HUES6 (cell line): ENCODE results near the gene SKIC2.
"Not testable (repeated sequence)": the region's sequence is repeated elsewhere in the genome, so short reads cannot be mapped to it uniquely, and the experiment has no call there.

Experiments used
- H3K27ac ChIP-seq: 2 replicates; pipeline ENCODE4 v1.7.0; 2013; ENCODE audit warnings: low read depth, mild to moderate bottlenecking, low read length, inconsistent platforms
- H3K27me3 ChIP-seq: 2 replicates; pipeline ENCODE4 v1.6.1; 2013; ENCODE audit warnings: low read length; ENCODE audit not compliant: control insufficient read depth, insufficient read depth
- H3K36me3 ChIP-seq: 2 replicates; pipeline ENCODE4 v1.6.1; 2013; ENCODE audit warnings: low read length; ENCODE audit not compliant: control insufficient read depth, insufficient read depth
- H3K4me1 ChIP-seq: 2 replicates; pipeline ENCODE4 v1.6.1; 2013; ENCODE audit warnings: low read length; ENCODE audit not compliant: control insufficient read depth, insufficient read depth
- H3K4me3 ChIP-seq: 2 replicates; pipeline ENCODE4 v1.5.1; 2013; ENCODE audit warnings: low read depth, low read length
- H3K9ac ChIP-seq: one replicate; pipeline ENCODE4 v1.6.1; 2013; ENCODE audit warnings: mild to moderate bottlenecking, low read length
- H3K9me3 ChIP-seq: 2 replicates; pipeline ENCODE4 v1.6.1; 2013; ENCODE audit warnings: low read depth, low read length; ENCODE audit not compliant: control insufficient read depth, insufficient read depth

Gene SKIC2

DNA sequence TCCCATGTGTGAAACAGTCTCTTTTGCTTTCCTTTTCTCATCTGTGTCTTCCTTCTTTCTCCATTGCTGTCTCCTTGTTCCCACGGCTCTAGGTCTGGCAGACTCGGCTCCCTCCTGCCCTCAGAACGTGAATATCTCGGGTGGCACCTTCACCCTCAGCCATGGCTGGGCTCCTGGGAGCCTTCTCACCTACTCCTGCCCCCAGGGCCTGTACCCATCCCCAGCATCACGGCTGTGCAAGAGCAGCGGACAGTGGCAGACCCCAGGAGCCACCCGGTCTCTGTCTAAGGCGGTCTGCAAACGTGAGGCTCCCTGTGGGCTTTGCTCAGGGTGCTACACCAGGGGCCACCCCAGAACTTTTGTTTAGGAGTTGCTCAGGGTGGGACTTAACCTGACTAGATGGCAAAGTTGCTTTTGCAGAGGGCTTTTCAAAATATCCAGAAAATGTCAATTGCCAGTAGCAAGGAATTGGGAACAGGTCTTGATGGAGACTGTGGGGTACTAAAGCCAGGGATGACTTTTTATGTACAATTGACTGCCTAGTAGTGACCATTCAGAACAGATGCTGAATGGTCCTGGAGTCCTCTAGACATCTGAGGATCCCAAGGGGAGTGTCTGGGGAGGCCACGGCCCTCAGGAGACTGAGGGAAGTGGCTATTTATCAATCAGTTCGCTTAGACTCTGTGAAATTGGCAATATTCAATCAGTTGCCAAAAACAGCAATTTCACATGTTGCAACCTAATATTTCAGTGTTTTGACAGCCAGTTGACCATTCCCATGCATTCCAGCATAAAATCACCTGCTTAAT, 30.9 kb upstream of the SKIC2 start:
- Histone ChIP-seq H3K27me3 (no peaks in the 10 kb centered on the region; the same call in 1 of the 2 replicates), H3K4me1 (no peaks in the 10 kb centered on the region), H3K9ac (no peak overlapping the region), H3K9me3 (peaks cover 5% of the 10 kb centered on the region), H3K4me3 (no peak overlapping the region), H3K36me3 (no peaks in the 10 kb centered on the region), H3K27ac (no peak overlapping the region)

DNA sequence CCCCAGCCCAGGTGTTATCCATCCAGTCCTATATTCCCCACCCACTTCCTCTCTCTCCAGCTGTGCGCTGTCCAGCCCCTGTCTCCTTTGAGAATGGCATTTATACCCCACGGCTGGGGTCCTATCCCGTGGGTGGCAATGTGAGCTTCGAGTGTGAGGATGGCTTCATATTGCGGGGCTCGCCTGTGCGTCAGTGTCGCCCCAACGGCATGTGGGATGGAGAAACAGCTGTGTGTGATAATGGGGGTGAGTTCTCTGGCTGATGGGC, 30.4 kb upstream of the SKIC2 start:
- no peaks in the 10 kb centered on the region for H3K36me3 ChIP-seq
- no peak overlapping the region for H3K27ac ChIP-seq
- no peak overlapping the region for H3K9ac ChIP-seq

DNA sequence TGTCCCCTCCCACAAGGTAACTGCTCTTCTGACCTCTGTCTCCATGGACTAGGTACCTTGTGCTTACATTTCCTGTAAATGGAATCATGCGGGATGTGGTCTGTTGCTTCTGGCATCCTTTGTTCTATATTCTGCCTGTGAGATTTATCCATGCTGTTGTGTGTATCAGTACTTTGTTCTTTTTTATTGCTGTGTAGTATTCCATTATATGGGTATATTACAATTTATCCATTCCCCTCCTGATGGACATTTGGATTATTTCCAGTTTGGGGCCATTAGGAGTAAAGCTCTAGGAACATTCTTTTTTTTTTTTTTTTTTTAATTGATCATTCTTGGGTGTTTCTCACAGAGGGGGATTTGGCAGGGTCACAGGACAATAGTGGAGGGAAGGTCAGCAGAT, 28.0 kb upstream of the SKIC2 start:
- Histone ChIP-seq H3K36me3 (no peaks in the 10 kb centered on the region), H3K27ac (no peak overlapping the region), H3K4me3 (no peak overlapping the region), H3K4me1 (no peaks in the 10 kb centered on the region), H3K9ac (no peak overlapping the region), H3K9me3 (peaks cover 7% of the 10 kb centered on the region), H3K27me3 (no peaks in the 10 kb centered on the region; the same call in 1 of the 2 replicates)

More for the DNA sequence above, 30.4 kb upstream of the SKIC2 start:
- Histone ChIP-seq H3K27me3 (no peaks in the 10 kb centered on the region; the same call in 1 of the 2 replicates), H3K4me1 (no peaks in the 10 kb centered on the region), H3K9me3 (peaks cover 8% of the 10 kb centered on the region), H3K4me3 (no peak overlapping the region)

DNA sequence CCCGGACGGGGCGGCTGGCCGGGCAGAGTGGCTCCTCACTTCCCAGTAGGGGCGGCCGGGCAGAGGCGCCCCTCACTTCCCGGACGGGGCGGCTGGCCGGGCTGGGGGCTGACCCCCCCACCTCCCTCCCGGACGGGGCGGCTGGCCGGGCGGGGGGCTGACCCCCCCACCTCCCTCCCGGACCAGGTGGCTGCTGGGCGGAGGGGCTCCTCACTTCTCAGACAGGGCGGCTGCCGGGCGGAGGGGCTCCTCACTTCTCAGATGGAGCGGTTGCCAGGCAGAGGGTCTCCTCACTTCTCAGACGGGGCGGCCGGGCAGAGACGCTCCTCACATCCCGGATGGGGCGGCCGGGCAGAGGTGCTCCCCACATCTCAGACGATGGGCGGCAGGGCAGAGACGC, 26.8 kb upstream of the SKIC2 start:
- not testable (repeated sequence) for H3K36me3 ChIP-seq, H3K4me1 ChIP-seq, H3K27me3 ChIP-seq, H3K9me3 ChIP-seq, H3K4me3 ChIP-seq, H3K9ac ChIP-seq, H3K27ac ChIP-seq

DNA sequence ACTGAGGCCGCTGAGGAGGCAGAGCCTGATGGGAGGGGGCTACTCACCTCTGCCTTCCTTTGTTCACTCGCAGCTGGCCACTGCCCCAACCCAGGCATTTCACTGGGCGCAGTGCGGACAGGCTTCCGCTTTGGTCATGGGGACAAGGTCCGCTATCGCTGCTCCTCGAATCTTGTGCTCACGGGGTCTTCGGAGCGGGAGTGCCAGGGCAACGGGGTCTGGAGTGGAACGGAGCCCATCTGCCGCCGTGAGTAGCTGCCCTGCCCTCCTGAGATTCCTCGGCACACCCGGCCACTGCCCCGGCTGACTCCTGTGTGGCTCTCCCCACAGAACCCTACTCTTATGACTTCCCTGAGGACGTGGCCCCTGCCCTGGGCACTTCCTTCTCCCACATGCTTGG, 25.4 kb upstream of the SKIC2 start:
- no peaks in the 10 kb centered on the region; the same call in 1 of the 2 replicates for H3K27me3 ChIP-seq
- no peak overlapping the region for H3K4me3 ChIP-seq
- no peak overlapping the region for H3K27ac ChIP-seq
- H3K9me3 ChIP-seq: peaks cover 5% of the 10 kb centered on the region
- H3K4me1 ChIP-seq: no peaks in the 10 kb centered on the region
- H3K36me3 ChIP-seq: no peaks in the 10 kb centered on the region
- H3K9ac ChIP-seq: no peak overlapping the region

DNA sequence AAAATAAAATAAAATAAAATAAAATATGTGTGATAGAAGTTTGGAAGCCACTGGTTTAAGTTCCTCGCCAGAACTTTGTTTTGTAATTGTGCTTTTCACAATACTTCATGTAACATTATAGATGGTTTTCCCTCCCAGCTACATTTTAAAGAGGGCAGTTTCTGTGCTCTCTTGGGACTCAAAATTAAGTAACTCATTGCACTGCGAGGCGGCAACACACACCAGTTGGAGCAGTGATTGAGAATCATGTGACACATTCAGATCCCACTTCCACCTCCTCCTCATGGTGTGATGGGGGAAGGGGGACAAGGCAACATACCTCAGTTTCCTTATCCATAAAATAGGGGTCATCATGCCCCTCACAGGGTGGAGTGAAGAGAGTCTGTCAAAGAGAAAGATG, 24.0 kb upstream of the SKIC2 start:
- no peak overlapping the region for H3K4me3 ChIP-seq
- peaks cover 5% of the 10 kb centered on the region for H3K9me3 ChIP-seq
- no peaks in the 10 kb centered on the region for H3K4me1 ChIP-seq
- H3K9ac ChIP-seq: no peak overlapping the region
- no peaks in the 10 kb centered on the region; the same call in 1 of the 2 replicates for H3K27me3 ChIP-seq
- H3K36me3 ChIP-seq: no peaks in the 10 kb centered on the region
- no peak overlapping the region for H3K27ac ChIP-seq

DNA sequence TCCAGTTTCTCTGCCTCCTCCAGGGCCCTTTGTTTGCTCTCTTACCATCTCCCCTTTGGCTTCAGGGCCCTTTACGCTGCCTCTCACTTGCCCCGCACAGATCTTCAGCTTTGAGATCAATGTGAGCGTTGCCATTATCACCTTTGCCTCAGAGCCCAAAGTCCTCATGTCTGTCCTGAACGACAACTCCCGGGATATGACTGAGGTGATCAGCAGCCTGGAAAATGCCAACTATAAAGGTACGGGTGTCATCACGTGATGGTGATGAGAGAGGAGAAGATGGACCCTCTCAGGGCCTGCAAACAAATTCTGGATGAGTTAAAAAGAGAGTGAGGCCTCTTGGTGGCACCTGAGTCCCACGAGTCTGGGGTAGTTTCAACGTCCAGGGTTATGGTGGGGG, 23.2 kb upstream of the SKIC2 start:
- no peaks in the 10 kb centered on the region for H3K36me3 ChIP-seq

DNA sequence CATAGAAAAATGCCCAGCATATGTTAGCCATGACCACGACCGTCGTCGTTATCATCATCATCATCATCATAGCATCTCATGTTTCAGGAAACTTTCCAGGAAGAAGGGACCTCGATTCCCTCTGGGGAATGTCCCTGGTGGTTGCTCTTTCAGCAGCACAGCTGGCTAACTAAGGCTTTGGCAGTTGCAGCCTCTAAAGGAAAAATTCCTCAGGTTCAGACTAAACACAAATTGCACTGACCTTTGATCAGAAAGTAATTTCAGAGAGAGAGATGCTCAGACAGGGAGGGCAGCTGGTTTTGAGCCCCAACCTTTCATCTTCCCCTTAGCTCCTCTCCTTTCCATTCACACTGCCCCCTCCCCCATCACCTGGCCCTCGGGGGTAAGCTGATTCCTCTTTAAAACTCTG, 18.7 kb upstream of the SKIC2 start:
- no peak overlapping the region for H3K9ac ChIP-seq

More for the DNA sequence above, 23.2 kb upstream of the SKIC2 start:
- peaks cover 5% of the 10 kb centered on the region for H3K9me3 ChIP-seq
- no peak overlapping the region for H3K9ac ChIP-seq
- H3K27me3 ChIP-seq: no peaks in the 10 kb centered on the region; the same call in 1 of the 2 replicates
- no peak overlapping the region for H3K27ac ChIP-seq
- no peak overlapping the region for H3K4me3 ChIP-seq
- H3K4me1 ChIP-seq: no peaks in the 10 kb centered on the region

DNA sequence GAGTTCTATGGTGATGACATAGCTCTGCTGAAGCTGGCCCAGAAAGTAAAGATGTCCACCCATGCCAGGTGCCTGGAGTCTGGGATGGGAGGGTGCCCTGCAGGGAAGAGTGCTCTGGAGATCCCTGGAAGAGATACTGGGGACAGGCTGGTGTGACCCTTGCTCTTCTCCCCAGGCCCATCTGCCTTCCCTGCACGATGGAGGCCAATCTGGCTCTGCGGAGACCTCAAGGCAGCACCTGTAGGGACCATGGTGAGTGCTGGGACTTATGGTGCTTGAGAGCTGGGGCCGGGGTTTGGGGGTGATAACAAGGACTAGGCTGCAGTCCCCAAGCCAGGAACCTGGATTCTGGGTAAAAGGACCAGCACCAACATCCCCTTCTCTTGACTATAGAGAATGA, 15.2 kb upstream of the SKIC2 start:
- Histone ChIP-seq H3K4me1 (no peaks in the 10 kb centered on the region), H3K4me3 (no peak overlapping the region), H3K27ac (no peak overlapping the region), H3K27me3 (peaks cover 43% of the 10 kb centered on the region), H3K9me3 (no peaks in the 10 kb centered on the region), H3K36me3 (no peaks in the 10 kb centered on the region), H3K9ac (no peak overlapping the region)

More for the DNA sequence above, 18.7 kb upstream of the SKIC2 start:
- Histone ChIP-seq H3K4me3 (no peak overlapping the region), H3K9me3 (no peaks in the 10 kb centered on the region), H3K36me3 (no peaks in the 10 kb centered on the region), H3K27ac (no peak overlapping the region), H3K27me3 (peaks cover 19% of the 10 kb centered on the region; the same call in 1 of the 2 replicates), H3K4me1 (no peaks in the 10 kb centered on the region)

DNA sequence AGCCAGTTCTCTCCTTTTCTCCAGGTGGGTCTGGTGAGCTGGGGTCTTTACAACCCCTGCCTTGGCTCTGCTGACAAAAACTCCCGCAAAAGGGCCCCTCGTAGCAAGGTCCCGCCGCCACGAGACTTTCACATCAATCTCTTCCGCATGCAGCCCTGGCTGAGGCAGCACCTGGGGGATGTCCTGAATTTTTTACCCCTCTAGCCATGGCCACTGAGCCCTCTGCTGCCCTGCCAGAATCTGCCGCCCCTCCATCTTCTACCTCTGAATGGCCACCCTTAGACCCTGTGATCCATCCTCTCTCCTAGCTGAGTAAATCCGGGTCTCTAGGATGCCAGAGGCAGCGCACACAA, 13.8 kb upstream of the SKIC2 start:
- no peak overlapping the region for H3K27ac ChIP-seq
- H3K9me3 ChIP-seq: no peaks in the 10 kb centered on the region
- H3K4me1 ChIP-seq: no peaks in the 10 kb centered on the region
- H3K27me3 ChIP-seq: peaks cover 43% of the 10 kb centered on the region
- H3K36me3 ChIP-seq: peaks cover under 1% of the 10 kb centered on the region; the same call in 1 of the 2 replicates
- no peak overlapping the region for H3K4me3 ChIP-seq
- H3K9ac ChIP-seq: no peak overlapping the region

DNA sequence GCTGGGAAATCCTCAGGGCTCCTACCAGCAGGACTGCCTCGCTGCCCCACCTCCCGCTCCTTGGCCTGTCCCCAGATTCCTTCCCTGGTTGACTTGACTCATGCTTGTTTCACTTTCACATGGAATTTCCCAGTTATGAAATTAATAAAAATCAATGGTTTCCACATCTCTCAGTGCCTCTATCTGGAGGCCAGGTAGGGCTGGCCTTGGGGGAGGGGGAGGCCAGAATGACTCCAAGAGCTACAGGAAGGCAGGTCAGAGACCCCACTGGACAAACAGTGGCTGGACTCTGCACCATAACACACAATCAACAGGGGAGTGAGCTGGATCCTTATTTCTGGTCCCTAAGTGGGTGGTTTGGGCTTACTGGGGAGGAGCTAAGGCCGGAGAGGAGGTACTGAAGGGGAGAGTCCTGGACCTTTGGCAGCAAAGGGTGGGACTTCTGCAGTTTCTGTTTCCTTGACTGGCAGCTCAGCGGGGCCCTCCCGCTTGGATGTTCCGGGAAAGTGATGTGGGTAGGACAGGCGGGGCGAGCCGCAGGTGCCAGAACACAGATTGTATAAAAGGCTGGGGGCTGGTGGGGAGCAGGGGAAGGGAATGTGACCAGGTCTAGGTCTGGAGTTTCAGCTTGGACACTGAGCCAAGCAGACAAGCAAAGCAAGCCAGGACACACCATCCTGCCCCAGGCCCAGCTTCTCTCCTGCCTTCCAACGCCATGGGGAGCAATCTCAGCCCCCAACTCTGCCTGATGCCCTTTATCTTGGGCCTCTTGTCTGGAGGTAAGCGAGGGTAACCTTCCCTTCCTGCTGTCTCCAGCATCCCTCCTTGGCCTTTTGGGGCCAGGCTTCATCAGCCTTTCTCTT, 13.2 kb upstream of the SKIC2 start, which contains the start of gene CFB:
Gene CFB, plus strand, starts transcription at position 589 of the 863 bp plus-strand sequence. Its CDS starts 127 bp downstream, at position 716.
- Histone ChIP-seq H3K27ac (no peak within 1 kb of the TSS), H3K36me3 (peaks cover 3% of the 10 kb centered on the region; the same call in 1 of the 2 replicates), H3K4me1 (no peaks in the 10 kb centered on the region), H3K9ac (no peak within 1 kb of the TSS), H3K9me3 (no peaks in the 10 kb centered on the region), H3K4me3 (no peak within 1 kb of the TSS), H3K27me3 (peaks cover 43% of the 10 kb centered on the region)
